Measurements from ENCODE around the gene NME8.

The NME8 gene

DNA sequence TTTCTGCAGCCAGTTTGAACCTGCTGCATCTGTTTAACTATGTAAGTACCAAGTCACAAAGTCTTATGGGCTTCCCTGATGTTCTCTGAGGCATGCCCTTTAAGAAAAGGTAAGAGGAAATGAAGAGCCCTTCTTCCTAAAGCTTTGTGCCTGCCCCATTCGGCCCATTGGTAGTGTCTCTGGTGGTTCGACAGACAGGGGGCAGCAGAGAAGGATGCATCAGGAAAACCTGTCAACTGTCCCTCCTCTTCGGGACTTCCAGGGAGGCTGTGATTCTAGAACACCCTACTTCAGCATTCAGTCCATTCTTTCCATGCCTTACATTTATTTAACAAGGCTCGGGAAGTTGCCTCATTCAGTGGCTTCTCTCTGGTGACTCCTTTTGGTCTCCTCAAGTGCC is 70.1 kb downstream of the NME8 start:
- no peak overlapping the region for H3K9ac ChIP-seq (ENCODE audit: low read length)
- H3K4me2 ChIP-seq (ENCODE audit: low read depth, low read length): no peak overlapping the region
- H4K20me1 ChIP-seq (ENCODE audit: insufficient read depth, low read length): no peaks in the 10 kb centered on the region
- DNase-seq: no peak
- peaks cover 10% of the 10 kb centered on the region for H3K4me1 ChIP-seq (ENCODE audit: low read length)
- H2AFZ ChIP-seq (ENCODE audit: low read length): no peak overlapping the region
- TF ChIP-seq, protein P1, sequence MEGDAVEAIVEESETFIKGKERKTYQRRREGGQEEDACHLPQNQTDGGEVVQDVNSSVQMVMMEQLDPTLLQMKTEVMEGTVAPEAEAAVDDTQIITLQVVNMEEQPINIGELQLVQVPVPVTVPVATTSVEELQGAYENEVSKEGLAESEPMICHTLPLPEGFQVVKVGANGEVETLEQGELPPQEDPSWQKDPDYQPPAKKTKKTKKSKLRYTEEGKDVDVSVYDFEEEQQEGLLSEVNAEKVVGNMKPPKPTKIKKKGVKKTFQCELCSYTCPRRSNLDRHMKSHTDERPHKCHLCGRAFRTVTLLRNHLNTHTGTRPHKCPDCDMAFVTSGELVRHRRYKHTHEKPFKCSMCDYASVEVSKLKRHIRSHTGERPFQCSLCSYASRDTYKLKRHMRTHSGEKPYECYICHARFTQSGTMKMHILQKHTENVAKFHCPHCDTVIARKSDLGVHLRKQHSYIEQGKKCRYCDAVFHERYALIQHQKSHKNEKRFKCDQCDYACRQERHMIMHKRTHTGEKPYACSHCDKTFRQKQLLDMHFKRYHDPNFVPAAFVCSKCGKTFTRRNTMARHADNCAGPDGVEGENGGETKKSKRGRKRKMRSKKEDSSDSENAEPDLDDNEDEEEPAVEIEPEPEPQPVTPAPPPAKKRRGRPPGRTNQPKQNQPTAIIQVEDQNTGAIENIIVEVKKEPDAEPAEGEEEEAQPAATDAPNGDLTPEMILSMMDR (IDR thresholded peaks at IDR 0.05; ENCODE audit: low read length): peak; percentile 18
- no peak for TF ChIP-seq EZH2 (optimal IDR thresholded peaks at IDR 0.05; ENCODE audit: low read depth, low read length)
- H3K4me3 ChIP-seq (ENCODE audit: low read length): no peak overlapping the region
- H3K79me2 ChIP-seq (ENCODE audit: low read length): peaks cover 20% of the 10 kb centered on the region
- no peaks in the 10 kb centered on the region for H3K9me2 ChIP-seq (replicated peaks; ENCODE audit: insufficient read depth, low read length)
- no peak overlapping the region for H3K27ac ChIP-seq (ENCODE audit: low read length)
- H3K27me3 ChIP-seq (replicated peaks; ENCODE audit: insufficient read depth, low read length): no peaks in the 10 kb centered on the region
- H3F3A ChIP-seq (ENCODE audit: insufficient read depth, low read length): peaks cover 15% of the 10 kb centered on the region; the same call in 1 of the 2 replicates
- no peaks in the 10 kb centered on the region for H3K36me3 ChIP-seq (replicated peaks; ENCODE audit: insufficient read depth, low read length)
- no peaks in the 10 kb centered on the region for H3K9me3 ChIP-seq (replicated peaks; ENCODE audit: insufficient read depth, low read length)

DNA sequence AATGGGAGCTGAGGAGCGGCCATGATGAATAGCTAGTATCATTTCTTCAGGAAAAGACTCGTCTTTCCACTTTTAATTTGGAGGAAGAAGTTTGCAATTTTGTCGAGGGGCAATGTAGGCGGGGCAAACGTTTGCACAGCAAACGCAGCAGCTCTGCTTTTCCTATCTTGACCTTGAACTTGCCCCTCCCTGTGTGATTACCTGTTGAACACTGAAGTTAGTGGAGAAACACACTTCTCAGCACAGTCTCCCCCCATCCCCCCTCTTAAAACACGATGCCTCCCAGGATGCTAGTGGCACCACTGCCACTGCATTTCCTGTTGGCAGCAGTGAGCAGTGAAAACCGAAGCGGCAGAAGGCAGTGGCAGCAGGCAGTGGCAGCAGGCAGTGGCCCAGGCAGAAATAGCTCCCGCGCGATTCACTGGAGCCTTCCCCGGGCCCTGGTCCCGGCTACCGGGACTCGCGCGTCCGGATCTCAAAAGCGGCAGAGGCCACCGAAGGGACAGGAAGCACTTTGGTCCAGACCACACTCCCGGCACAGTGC is 72.0 kb downstream of the NME8 start, which contains the start of gene EPDR1:
Gene EPDR1 (plus strand): TSS at position 336 of the 544 bp plus-strand sequence. CDS start 300 bp downstream, outside the sequence.
- Histone ChIP-seq H4K20me1 (ENCODE audit: insufficient read depth, low read length) (no peaks in the 10 kb centered on the region), H3F3A (ENCODE audit: insufficient read depth, low read length) (peaks cover 15% of the 10 kb centered on the region; the same call in 1 of the 2 replicates), H3K36me3 (replicated peaks; ENCODE audit: insufficient read depth, low read length) (no peaks in the 10 kb centered on the region), H3K9me3 (replicated peaks; ENCODE audit: insufficient read depth, low read length) (no peaks in the 10 kb centered on the region), H3K4me3 (ENCODE audit: low read length) (peak within 1 kb of the TSS; percentile 73), H3K27ac (ENCODE audit: low read length) (peak within 1 kb of the TSS; percentile 61), H3K27me3 (replicated peaks; ENCODE audit: insufficient read depth, low read length) (no peaks in the 10 kb centered on the region), H3K4me1 (ENCODE audit: low read length) (peaks cover 10% of the 10 kb centered on the region), H3K9me2 (replicated peaks; ENCODE audit: insufficient read depth, low read length) (no peaks in the 10 kb centered on the region), H3K4me2 (ENCODE audit: low read depth, low read length) (peak within 1 kb of the TSS; percentile 84), H3K9ac (ENCODE audit: low read length) (peak within 1 kb of the TSS; percentile 80), H3K79me2 (ENCODE audit: low read length) (peaks cover 38% of the 10 kb centered on the region), H2AFZ (ENCODE audit: low read length) (peak within 1 kb of the TSS; percentile 92)
- DNase-seq: peak; percentile 83
- TF ChIP-seq EZH2 (optimal IDR thresholded peaks at IDR 0.05; ENCODE audit: low read depth, low read length) (no peak), EZH2phosphoT487 (IDR thresholded peaks at IDR 0.05; ENCODE audit: low read length) (no peak)
- TF ChIP-seq, protein P1 (IDR thresholded peaks at IDR 0.05; ENCODE audit: low read length): peak; percentile 47

DNA sequence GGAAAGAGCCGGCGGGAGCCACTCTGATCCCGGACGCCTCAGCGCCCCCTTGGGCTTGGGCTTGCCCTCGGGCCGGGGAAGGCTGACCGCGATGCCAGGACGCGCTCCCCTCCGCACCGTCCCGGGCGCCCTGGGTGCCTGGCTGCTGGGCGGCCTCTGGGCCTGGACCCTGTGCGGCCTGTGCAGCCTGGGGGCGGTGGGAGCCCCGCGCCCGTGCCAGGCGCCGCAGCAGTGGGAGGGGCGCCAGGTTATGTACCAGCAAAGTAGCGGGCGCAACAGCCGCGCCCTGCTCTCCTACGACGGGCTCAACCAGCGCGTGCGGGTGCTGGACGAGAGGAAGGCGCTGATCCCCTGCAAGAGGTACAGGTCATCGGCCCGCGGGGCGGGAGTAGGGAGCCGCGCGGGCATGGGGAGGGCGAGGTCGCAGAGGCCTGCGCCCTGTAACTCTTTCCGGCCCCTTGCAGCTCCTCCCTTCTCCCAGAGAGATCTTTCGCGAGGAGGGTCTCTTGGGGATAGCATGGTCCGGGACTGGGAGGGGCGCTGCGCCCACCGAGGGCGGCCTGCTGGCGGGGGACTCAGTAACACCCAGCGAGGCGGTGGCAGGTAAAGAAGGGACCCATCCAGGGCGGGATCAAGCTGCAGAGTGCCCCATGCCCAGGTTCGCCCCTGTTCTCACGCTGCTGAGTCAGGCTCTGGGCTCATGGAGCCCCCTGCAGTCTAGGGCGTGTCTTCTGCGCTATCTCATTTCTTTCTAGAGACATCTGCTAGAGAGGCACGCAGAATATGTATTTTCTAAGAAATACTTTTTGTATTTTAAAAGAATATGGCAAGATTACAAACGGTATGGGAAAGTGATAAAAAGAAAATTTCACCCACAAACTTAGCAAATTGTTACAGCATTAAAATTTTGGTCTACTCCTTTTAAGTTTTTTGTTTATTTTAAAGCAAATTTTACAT is 72.7 kb downstream of the NME8 start:
- H3K4me1 ChIP-seq (ENCODE audit: low read length): peaks cover 10% of the 10 kb centered on the region
- H3K9me3 ChIP-seq (replicated peaks; ENCODE audit: insufficient read depth, low read length): no peaks in the 10 kb centered on the region
- peak overlapping the region; percentile 84 for H3K4me2 ChIP-seq (ENCODE audit: low read depth, low read length)
- peak overlapping the region; percentile 73 for H3K4me3 ChIP-seq (ENCODE audit: low read length)
- H3K36me3 ChIP-seq (replicated peaks; ENCODE audit: insufficient read depth, low read length): 0 out of 2 replicates have a peak, but pooled peaks cover 5% of the 10 kb centered on the region
- H4K20me1 ChIP-seq (ENCODE audit: insufficient read depth, low read length): no peaks in the 10 kb centered on the region
- peak overlapping the region; percentile 80 for H3K9ac ChIP-seq (ENCODE audit: low read length)
- no peak for TF ChIP-seq EZH2phosphoT487 (IDR thresholded peaks at IDR 0.05; ENCODE audit: low read length)
- TF ChIP-seq, protein P1 (IDR thresholded peaks at IDR 0.05; ENCODE audit: low read length): peak; percentile 30
- no peaks in the 10 kb centered on the region for H3K9me2 ChIP-seq (replicated peaks; ENCODE audit: insufficient read depth, low read length)
- peak overlapping the region; percentile 92 for H2AFZ ChIP-seq (ENCODE audit: low read length)
- H3K27ac ChIP-seq (ENCODE audit: low read length): peak overlapping the region; percentile 61
- peaks cover 46% of the 10 kb centered on the region for H3K79me2 ChIP-seq (ENCODE audit: low read length)
- peak; percentile 72 for DNase-seq
- H3F3A ChIP-seq (ENCODE audit: insufficient read depth, low read length): peaks cover 15% of the 10 kb centered on the region; the same call in 1 of the 2 replicates
- H3K27me3 ChIP-seq (replicated peaks; ENCODE audit: insufficient read depth, low read length): no peaks in the 10 kb centered on the region
